HepG2 (cell line): ENCODE results near the gene ITGB3. TPM values are rescaled to one million over a fixed set of nuclear protein-coding genes. Genes with fewer than 3 reads are reported as not detected.

Experiments
- ATM ChIP-seq: fragments of 450-650 bp; IDR thresholded peaks from 2 replicates; pipeline ENCODE4 v1.7.1; 2017; ENCODE audit warnings: mild to moderate bottlenecking, borderline replicate concordance
- BORCS8-MEF2B ChIP-seq: sonication (generic); formaldehyde crosslinking; IDR thresholded peaks from 2 replicates; pipeline ENCODE4 v1.8.0; 2022; ENCODE audit warnings: mild to moderate bottlenecking, missing genetic modification reagents
- CAMTA2 ChIP-seq: sonication (generic); formaldehyde crosslinking; IDR thresholded peaks from 2 replicates; pipeline ENCODE4 v1.4.0; 2020; ENCODE audit warnings: mild to moderate bottlenecking, missing genetic modification reagents, borderline replicate concordance
- FOXM1 ChIP-seq: sonication (generic); formaldehyde crosslinking; IDR thresholded peaks from 2 replicates; pipeline ENCODE4 v1.5.0; 2020; ENCODE audit warnings: missing genetic modification reagents
- HOXA9 ChIP-seq: sonication (generic); formaldehyde crosslinking; IDR thresholded peaks from 2 replicates; pipeline ENCODE4 v1.8.1; 2022; ENCODE audit warnings: missing genetic modification reagents, mild to moderate bottlenecking, moderate library complexity, borderline replicate concordance
- MAX ChIP-seq: IDR thresholded peaks from 2 replicates; pipeline ENCODE4 v1.6.1; 2012; ENCODE audit warnings: inconsistent platforms
- NFATC3 ChIP-seq: sonication (generic); formaldehyde crosslinking; IDR thresholded peaks from 2 replicates; pipeline ENCODE4 v1.5.1; 2020; ENCODE audit warnings: mild to moderate bottlenecking, missing genetic modification reagents
- NKX3-1 ChIP-seq: sonication (generic); formaldehyde crosslinking; IDR thresholded peaks from 2 replicates; pipeline ENCODE4 v1.5.0; 2020; ENCODE audit warnings: missing genetic modification reagents
- PAX8 ChIP-seq: sonication (generic); formaldehyde crosslinking; IDR thresholded peaks from 2 replicates; pipeline ENCODE4 v1.8.0; 2022; ENCODE audit warnings: mild to moderate bottlenecking, missing genetic modification reagents, borderline replicate concordance
- RARG ChIP-seq: sonication (generic); formaldehyde crosslinking; IDR thresholded peaks from 2 replicates; pipeline ENCODE4 v1.4.0; 2020; ENCODE audit warnings: low read depth, mild to moderate bottlenecking, missing genetic modification reagents
- USF2 ChIP-seq, 2 experiments: sonication (generic) in 1 of 2; formaldehyde crosslinking in 1 of 2; IDR thresholded peaks; 2 replicates each; pipeline versions ENCODE4 v1.5.1 to v1.6.1; 2011 to 2020; ENCODE audit warnings: borderline replicate concordance in 1 of 2, low read depth in 1 of 2, low read length in 1 of 2, mild to moderate bottlenecking in 1 of 2, missing genetic modification reagents in 1 of 2, moderate library complexity in 1 of 2
- YEATS4 ChIP-seq: sonication (generic); formaldehyde crosslinking; IDR thresholded peaks from 2 replicates; pipeline ENCODE4 v1.4.0; 2020; ENCODE audit warnings: missing genetic modification reagents, borderline replicate concordance
- ZBTB26 ChIP-seq: IDR thresholded peaks from 2 replicates; pipeline ENCODE4 v1.6.1; 2016; ENCODE audit warnings: missing compliant biosample characterization, missing genetic modification reagents, borderline replicate concordance
- ZBTB39 ChIP-seq: sonication (generic); formaldehyde crosslinking; IDR thresholded peaks from 2 replicates; pipeline ENCODE4 v1.5.0; 2020; ENCODE audit warnings: missing genetic modification reagents
- ZFP37 ChIP-seq: sonication (generic); formaldehyde crosslinking; IDR thresholded peaks from 2 replicates; pipeline ENCODE4 v1.4.0; 2020; ENCODE audit warnings: missing genetic modification reagents, borderline replicate concordance
- ZNF292 ChIP-seq: sonication (generic); formaldehyde crosslinking; IDR thresholded peaks from 2 replicates; pipeline ENCODE4 v1.8.1; 2022; ENCODE audit warnings: mild to moderate bottlenecking, low read depth, missing genetic modification reagents, borderline replicate concordance
- ZNF326 ChIP-seq: sonication (generic); formaldehyde crosslinking; IDR thresholded peaks from 2 replicates; pipeline ENCODE4 v1.4.0; 2020; ENCODE audit warnings: missing genetic modification reagents, borderline replicate concordance
- ZNF512B ChIP-seq: sonication (generic); formaldehyde crosslinking; IDR thresholded peaks from 2 replicates; pipeline ENCODE4 v1.5.1; 2020; ENCODE audit warnings: missing genetic modification reagents, mild to moderate bottlenecking, borderline replicate concordance
- ZNF660 ChIP-seq: sonication (generic); formaldehyde crosslinking; IDR thresholded peaks from 2 replicates; pipeline ENCODE4 v1.5.1; 2020; ENCODE audit warnings: mild to moderate bottlenecking, low read depth, missing genetic modification reagents, borderline replicate concordance
- polyA plus RNA-seq, 8 experiments: library from polyadenylated mRNA; depleted of rRNA in 3 of 8; stranded (reverse) in 7 of 8; unstranded in 1 of 8; fragments of >200 nt; fragmentation: Illumina TruSeq in 4 of 8; extraction: Trizol in 4 of 8; gene quantifications; 2 replicates each; pipeline versions ENCODE4 v1.2.1 to v1.2.3, GENCODE V29; 2011 to 2016; ENCODE audit warnings: low read depth in 4 of 8, missing spikeins in 1 of 8, mixed read lengths in 1 of 8; ENCODE audit not compliant: insufficient read depth in 1 of 8
- total RNA-seq, 5 experiments: library from RNA; depleted of rRNA; stranded (reverse); fragments of >200 nt; fragmentation: Illumina TruSeq; extraction: Trizol; gene quantifications; 2 replicates each; pipeline ENCODE4 v1.2.3, GENCODE V29; 2016; ENCODE audit warnings: low read depth in 1 of 5

The ITGB3 gene
- total and polyA plus RNA-seq, 2 of the 13 experiments (the other 11 are each of a cell fraction or from before 2014, with no cell fraction given), result 0.09 to 0.31 TPM

GRCh38 chr17:47291242-47291873, 37.7 kb downstream of the ITGB3 start (continued):
- TF ChIP-seq ZBTB26 (CRISPR knock-in tag) (no peak), ZNF660 (CRISPR knock-in tag) (no peak), NFATC3 (CRISPR knock-in tag) (no peak), ZNF292 (CRISPR knock-in tag) (peak; percentile 25; the same call in 1 of the 2 replicates), CAMTA2 (CRISPR knock-in tag) (no peak), PAX8 (CRISPR knock-in tag) (no peak), RARG (CRISPR knock-in tag) (no peak), ZNF326 (CRISPR knock-in tag) (no peak), ZBTB39 (CRISPR knock-in tag) (no peak), NKX3-1 (CRISPR knock-in tag) (no peak), YEATS4 (CRISPR knock-in tag) (peak; percentile 32; the same call in 1 of the 2 replicates), BORCS8-MEF2B (no peak), USF2 (IDR thresholded peaks at IDR 0.05; ENCODE audit: low read depth, low read length) (no peak), USF2 (CRISPR knock-in tag; IDR thresholded peaks at IDR 0.05; ENCODE audit: borderline replicate concordance) (no peak), MAX (peak; percentile 72), HOXA9 (CRISPR knock-in tag) (no peak), ATM (no peak), ZFP37 (CRISPR knock-in tag) (no peak), ZNF512B (CRISPR knock-in tag) (0 out of 2 replicates have a peak, but pooled peaks have one; percentile 71), FOXM1 (no peak)
